Subcutaneous adipose tissue (tissue), 4 donors: Measurements from ENCODE around the gene STRN. TPM values are rescaled to one million over a fixed set of nuclear protein-coding genes. Genes with fewer than 3 reads are reported as not detected.

Source experiments
- CTCF ChIP-seq: fragments of 450-650 bp; IDR thresholded peaks from one replicate; pipeline ENCODE4 v1.5.1; 2016; ENCODE audit warnings: low read depth, mild to moderate bottlenecking, control low read depth, antibody characterized with exemption, moderate library complexity
- total RNA-seq, 4 donors: library from RNA; depleted of rRNA; stranded (reverse); fragments of >200 nt; gene quantifications; one replicate each; pipeline ENCODE4 v1.1.0, GENCODE V29; 2016

Gene STRN
- total RNA-seq, 4 donors from 2014 or later = 21.3 to 34.9 (median 27.9) TPM

- no peak for TF ChIP-seq CTCF
These were observed 1.0 kb upstream of the STRN start for GRCh38 chr2:36967236-36967876.

GRCh38 chr2:36965751-36966369 is 476 bp downstream of the STRN start:
- TF ChIP-seq CTCF = no peak

- TF ChIP-seq CTCF = no peak
These were observed 1.1 kb downstream of the STRN start for GRCh38 chr2:36965206-36965605.

- no peak for TF ChIP-seq CTCF
These were observed 1.8 kb downstream of the STRN start for GRCh38 chr2:36964496-36965058.

GRCh38 chr2:36963734-36964133 is 2.6 kb downstream of the STRN start:
- no peak for TF ChIP-seq CTCF

- no peak for TF ChIP-seq CTCF
These were observed 3.2 kb downstream of the STRN start for GRCh38 chr2:36963106-36963505.

GRCh38 chr2:36960773-36961172 is 5.6 kb downstream of the STRN start:
- TF ChIP-seq CTCF = no peak
